Measurements from ENCODE around the gene WWP2. TPM values are rescaled to one million over a fixed set of nuclear protein-coding genes. Genes with fewer than 3 reads are reported as not detected.
A peak's percentile ranks its signal among the peaks of the same experiment; 100 is the strongest.

The WWP2 gene
- polyA plus RNA-seq, 3 donors: 29.6 to 54.4 (median 46.0) TPM

GRCh38 chr16:69717066-69717465, 45.1 kb upstream of the WWP2 start:
- no peak overlapping the region for H3K4me2 ChIP-seq (replicated peaks; ENCODE audit: extremely low read depth, low read length, poor library complexity, severe bottlenecking)
- no peak for TF ChIP-seq CTCF (IDR thresholded peaks at IDR 0.05)
- no peak for DNase-seq
- H3K27ac ChIP-seq (ENCODE audit: low read depth in 1 of 2, low read length in 2 of 2): no peak overlapping the region
- H3K4me3 Mint-ChIP-seq: no peak overlapping the region
- peak overlapping the region in 1 of 7 donors; percentile 30 for H3K27ac Mint-ChIP-seq
- no peaks in the 10 kb centered on the region for H3K4me1 ChIP-seq (ENCODE audit: control insufficient read depth in 1 of 2, insufficient read depth in 2 of 2, low read length in 2 of 2)
- no peaks in the 10 kb centered on the region for H3K79me2 ChIP-seq (ENCODE audit: insufficient read depth, low read length)
- no peak overlapping the region for H2AFZ ChIP-seq (ENCODE audit: insufficient read depth, low read depth, low read length, poor library complexity, severe bottlenecking)
- intact Hi-C loops (cut with micrococcal nuclease): no loop called here
- no peak overlapping the region for H3K9ac ChIP-seq (ENCODE audit: insufficient read depth, low read length, poor library complexity, severe bottlenecking)
- H3K9me3 Mint-ChIP-seq: no peaks in the 10 kb centered on the region
- H3K27me3 Mint-ChIP-seq (ENCODE audit: low read depth in 3 of 3): peaks cover 0 to 2% (median 0%) of the 10 kb centered on the region in 3 donors
- no peaks in the 10 kb centered on the region for H3K9me3 ChIP-seq (replicated peaks in 1 of 2; ENCODE audit: control insufficient read depth in 1 of 2, insufficient read depth in 1 of 2, low read length in 2 of 2)
- H3K4me3 ChIP-seq (replicated peaks in 1 of 3; ENCODE audit: low read depth in 2 of 3, low read length in 3 of 3): no peak overlapping the region
- peaks cover 0 to 5% of the 10 kb centered on the region in 2 donors for H3K36me3 ChIP-seq (replicated peaks in 1 of 2; ENCODE audit: control insufficient read depth in 1 of 2, insufficient read depth in 2 of 2, low read length in 2 of 2)
- no peaks in the 10 kb centered on the region for H4K20me1 ChIP-seq (ENCODE audit: insufficient read depth, low read length)
- peaks cover 4 to 11% of the 10 kb centered on the region in 2 donors for H3K36me3 Mint-ChIP-seq
- no peaks in the 10 kb centered on the region for H3K27me3 ChIP-seq (ENCODE audit: control insufficient read depth in 2 of 2, insufficient read depth in 2 of 2, low read length in 2 of 2)
- WGBS (ENCODE audit: insufficient coverage): 91% methylated on average over 5 of the region's 6 CpGs
- H3K4me1 Mint-ChIP-seq: no peaks in the 10 kb centered on the region

DNA sequence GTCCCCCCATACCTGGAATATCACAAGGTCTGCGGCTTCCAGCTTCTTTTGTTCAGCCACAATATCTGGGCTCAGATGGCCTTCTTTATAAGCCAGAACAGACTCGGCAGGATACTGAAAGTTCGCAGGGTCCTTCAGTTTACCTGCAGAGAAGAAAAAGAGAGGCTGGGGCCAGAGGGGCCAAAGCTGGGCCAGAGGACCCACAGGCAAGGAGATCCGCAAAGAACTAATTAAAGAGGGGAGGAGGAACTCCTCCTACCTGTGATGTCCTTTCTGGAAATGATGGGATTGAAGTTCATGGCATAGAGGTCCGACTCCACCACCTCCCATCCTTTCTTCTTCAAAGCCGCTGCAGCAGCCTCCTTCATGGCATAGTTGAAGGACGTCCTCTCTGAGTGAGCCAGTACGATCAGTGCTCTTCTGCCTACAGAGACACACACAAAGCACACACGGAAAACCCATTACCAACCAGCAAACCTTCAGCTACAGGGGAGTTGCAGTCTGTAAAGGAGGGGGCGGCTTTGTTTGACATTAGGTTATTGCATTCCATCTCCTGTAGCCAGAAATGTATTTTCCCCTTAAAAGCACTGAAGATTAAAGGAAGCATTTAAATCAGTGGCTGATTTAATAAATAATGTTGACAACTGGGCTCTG, 43.9 kb upstream of the WWP2 start:
- WGBS (ENCODE audit: insufficient coverage): 100% methylated on average over 2 of the region's 10 CpGs
- no peaks in the 10 kb centered on the region for H3K36me3 ChIP-seq (replicated peaks in 1 of 2; ENCODE audit: control insufficient read depth in 1 of 2, insufficient read depth in 2 of 2, low read length in 2 of 2)
- no peak overlapping the region for H3K27ac ChIP-seq (ENCODE audit: low read depth in 1 of 2, low read length in 2 of 2)
- no peak overlapping the region for H3K9ac ChIP-seq (ENCODE audit: insufficient read depth, low read length, poor library complexity, severe bottlenecking)
- no peak overlapping the region for H3K4me3 ChIP-seq (replicated peaks in 1 of 3; ENCODE audit: low read depth in 2 of 3, low read length in 3 of 3)
- H3K27me3 ChIP-seq (ENCODE audit: control insufficient read depth in 2 of 2, insufficient read depth in 2 of 2, low read length in 2 of 2): no peaks in the 10 kb centered on the region
- Mint-ChIP-seq H3K4me1 (no peaks in the 10 kb centered on the region), H3K4me3 (no peak overlapping the region), H3K9me3 (no peaks in the 10 kb centered on the region), H3K36me3 (peaks cover 0 to 6% of the 10 kb centered on the region in 2 donors), H3K27ac (peak overlapping the region in 1 of 7 donors; percentile 41), H3K27me3 (ENCODE audit: low read depth in 3 of 3) (peaks cover 0 to 2% (median 2%) of the 10 kb centered on the region in 3 donors)
- intact Hi-C loops (cut with micrococcal nuclease): no loop called here
- H4K20me1 ChIP-seq (ENCODE audit: insufficient read depth, low read length): no peaks in the 10 kb centered on the region
- no peak for TF ChIP-seq CTCF (IDR thresholded peaks at IDR 0.05)
- H3K4me2 ChIP-seq (replicated peaks; ENCODE audit: extremely low read depth, low read length, poor library complexity, severe bottlenecking): no peak overlapping the region
- no peak overlapping the region for H2AFZ ChIP-seq (ENCODE audit: insufficient read depth, low read depth, low read length, poor library complexity, severe bottlenecking)
- no peak for DNase-seq
- H3K9me3 ChIP-seq (replicated peaks in 1 of 2; ENCODE audit: control insufficient read depth in 1 of 2, insufficient read depth in 1 of 2, low read length in 2 of 2): no peaks in the 10 kb centered on the region
- no peaks in the 10 kb centered on the region for H3K4me1 ChIP-seq (ENCODE audit: control insufficient read depth in 1 of 2, insufficient read depth in 2 of 2, low read length in 2 of 2)
- no peaks in the 10 kb centered on the region for H3K79me2 ChIP-seq (ENCODE audit: insufficient read depth, low read length)
